ENCODE data around the gene MED15.

DNA sequence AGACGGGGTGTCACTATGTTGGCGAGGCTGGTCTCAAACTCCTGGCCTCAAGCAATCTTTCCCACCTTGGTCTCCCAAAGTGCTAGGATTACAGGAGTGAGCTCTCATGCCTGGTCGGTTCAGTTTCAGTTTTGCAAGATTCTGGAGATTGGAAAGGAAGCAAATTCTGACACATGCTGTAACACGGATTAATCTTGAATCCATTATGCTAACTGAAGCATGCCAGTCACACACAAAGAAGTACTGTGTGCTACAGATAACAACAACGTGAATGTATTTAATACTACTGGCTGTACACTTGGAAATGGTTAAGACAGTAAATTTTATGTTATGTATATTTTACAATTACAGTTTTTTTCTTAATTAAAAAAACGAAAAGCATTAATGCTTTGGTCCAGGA, 107.6 kb downstream of the MED15 start:
- TF ChIP-seq, protein P1, sequence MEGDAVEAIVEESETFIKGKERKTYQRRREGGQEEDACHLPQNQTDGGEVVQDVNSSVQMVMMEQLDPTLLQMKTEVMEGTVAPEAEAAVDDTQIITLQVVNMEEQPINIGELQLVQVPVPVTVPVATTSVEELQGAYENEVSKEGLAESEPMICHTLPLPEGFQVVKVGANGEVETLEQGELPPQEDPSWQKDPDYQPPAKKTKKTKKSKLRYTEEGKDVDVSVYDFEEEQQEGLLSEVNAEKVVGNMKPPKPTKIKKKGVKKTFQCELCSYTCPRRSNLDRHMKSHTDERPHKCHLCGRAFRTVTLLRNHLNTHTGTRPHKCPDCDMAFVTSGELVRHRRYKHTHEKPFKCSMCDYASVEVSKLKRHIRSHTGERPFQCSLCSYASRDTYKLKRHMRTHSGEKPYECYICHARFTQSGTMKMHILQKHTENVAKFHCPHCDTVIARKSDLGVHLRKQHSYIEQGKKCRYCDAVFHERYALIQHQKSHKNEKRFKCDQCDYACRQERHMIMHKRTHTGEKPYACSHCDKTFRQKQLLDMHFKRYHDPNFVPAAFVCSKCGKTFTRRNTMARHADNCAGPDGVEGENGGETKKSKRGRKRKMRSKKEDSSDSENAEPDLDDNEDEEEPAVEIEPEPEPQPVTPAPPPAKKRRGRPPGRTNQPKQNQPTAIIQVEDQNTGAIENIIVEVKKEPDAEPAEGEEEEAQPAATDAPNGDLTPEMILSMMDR (conservative IDR thresholded peaks at IDR 0.05; ENCODE audit: low read length): no peak
- no peak for TF ChIP-seq EZH2phosphoT487 (IDR thresholded peaks at IDR 0.05; ENCODE audit: borderline replicate concordance)
